DOHH2 (cell line): ENCODE results near the gene AKAP7.
"Not testable (repeated sequence)": the region's sequence is repeated elsewhere in the genome, so short reads cannot be mapped to it uniquely, and the experiment has no call there.

Experiments used
- CTCF ChIP-seq: fragments of 200-600 bp; sonication (generic); IDR thresholded peaks from one replicate; pipeline ENCODE4 v1.5.1; 2014; ENCODE audit warnings: antibody characterized with exemption, mild to moderate bottlenecking, low read depth, low read length; ENCODE audit not compliant: poor library complexity, severe bottlenecking
- EZH2phosphoT487 ChIP-seq: fragments of 200-600 bp; sonication (generic); IDR thresholded peaks from 2 replicates; pipeline ENCODE4 v1.6.1; 2017; ENCODE audit warnings: borderline replicate concordance, mild to moderate bottlenecking, antibody characterized with exemption, low read length, moderate library complexity, mixed read lengths

GRCh38 chr6:131260960-131261359 lies 125.7 kb downstream of the AKAP7 start:
- not testable (repeated sequence) for TF ChIP-seq CTCF, EZH2phosphoT487
